Measurements from ENCODE around the gene SORCS1. TPM values are rescaled to one million over a fixed set of nuclear protein-coding genes. Genes with fewer than 3 reads are reported as not detected.

SORCS1 gene
- total RNA-seq, 4 donors from 2014 or later, result 0.16 to 0.68 (median 0.61) TPM

DNA sequence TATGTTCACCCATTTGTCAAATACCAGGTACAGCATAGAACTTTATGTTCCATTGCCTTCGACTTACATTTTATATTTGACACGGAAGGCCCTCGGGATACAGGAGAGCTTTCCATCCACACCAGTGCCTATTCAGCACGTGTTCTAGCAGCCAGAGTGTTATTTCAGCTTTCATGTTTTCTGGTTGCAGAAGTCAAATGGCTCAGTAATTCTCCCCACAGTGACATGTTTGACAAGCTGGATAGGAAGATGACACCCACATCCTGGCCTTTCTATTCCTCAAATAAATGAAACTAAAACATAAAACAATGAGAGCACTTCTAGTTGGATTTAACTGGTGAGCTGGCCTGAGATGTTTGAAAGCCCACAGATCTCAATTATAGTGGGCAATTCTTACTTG lies 173.4 kb downstream of the SORCS1 start:
- TF ChIP-seq, protein P1, sequence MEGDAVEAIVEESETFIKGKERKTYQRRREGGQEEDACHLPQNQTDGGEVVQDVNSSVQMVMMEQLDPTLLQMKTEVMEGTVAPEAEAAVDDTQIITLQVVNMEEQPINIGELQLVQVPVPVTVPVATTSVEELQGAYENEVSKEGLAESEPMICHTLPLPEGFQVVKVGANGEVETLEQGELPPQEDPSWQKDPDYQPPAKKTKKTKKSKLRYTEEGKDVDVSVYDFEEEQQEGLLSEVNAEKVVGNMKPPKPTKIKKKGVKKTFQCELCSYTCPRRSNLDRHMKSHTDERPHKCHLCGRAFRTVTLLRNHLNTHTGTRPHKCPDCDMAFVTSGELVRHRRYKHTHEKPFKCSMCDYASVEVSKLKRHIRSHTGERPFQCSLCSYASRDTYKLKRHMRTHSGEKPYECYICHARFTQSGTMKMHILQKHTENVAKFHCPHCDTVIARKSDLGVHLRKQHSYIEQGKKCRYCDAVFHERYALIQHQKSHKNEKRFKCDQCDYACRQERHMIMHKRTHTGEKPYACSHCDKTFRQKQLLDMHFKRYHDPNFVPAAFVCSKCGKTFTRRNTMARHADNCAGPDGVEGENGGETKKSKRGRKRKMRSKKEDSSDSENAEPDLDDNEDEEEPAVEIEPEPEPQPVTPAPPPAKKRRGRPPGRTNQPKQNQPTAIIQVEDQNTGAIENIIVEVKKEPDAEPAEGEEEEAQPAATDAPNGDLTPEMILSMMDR (IDR thresholded peaks at IDR 0.05; ENCODE audit: low read depth), result no peak

DNA sequence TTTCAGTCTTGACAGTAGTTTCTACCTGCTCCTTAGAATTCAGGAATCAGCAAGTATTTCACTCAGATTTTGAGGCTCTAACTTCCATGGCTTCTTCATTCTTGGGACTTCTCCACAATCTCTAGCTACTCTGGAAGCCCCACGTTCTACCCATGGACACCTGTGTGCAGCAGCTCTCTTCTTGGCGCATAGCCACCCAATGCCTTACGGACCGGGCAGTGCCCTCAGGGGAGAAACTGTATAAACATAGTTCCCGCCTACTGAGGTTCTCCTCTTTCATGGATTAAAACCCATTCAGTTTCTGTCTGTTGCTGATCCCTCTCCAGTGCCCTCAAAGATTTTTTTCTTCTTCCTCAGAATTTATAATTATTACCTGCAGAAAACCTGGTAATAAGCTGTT lies 177.1 kb downstream of the SORCS1 start:
- TF ChIP-seq, protein P1 (IDR thresholded peaks at IDR 0.05; ENCODE audit: low read depth), result no peak

DNA sequence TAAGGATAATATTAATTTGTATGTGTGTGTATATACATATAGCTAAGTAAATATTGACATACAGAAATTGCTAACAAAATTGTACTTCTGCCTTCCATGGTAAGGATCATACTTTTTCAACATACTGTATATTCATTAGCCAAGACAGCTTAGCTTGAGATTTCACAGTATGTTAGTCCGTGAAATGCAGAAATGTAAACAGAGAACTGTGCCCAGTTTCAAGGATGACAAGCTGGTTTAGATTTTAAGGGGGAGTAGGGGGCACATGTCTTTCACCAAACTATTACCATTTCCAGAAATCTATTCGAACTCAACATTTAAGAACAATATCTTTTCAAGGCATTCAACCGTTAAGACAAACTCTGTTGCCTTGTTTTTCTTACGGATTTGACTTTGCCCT lies 182.2 kb downstream of the SORCS1 start:
- TF ChIP-seq, protein P1 (IDR thresholded peaks at IDR 0.05; ENCODE audit: low read depth), result no peak

DNA sequence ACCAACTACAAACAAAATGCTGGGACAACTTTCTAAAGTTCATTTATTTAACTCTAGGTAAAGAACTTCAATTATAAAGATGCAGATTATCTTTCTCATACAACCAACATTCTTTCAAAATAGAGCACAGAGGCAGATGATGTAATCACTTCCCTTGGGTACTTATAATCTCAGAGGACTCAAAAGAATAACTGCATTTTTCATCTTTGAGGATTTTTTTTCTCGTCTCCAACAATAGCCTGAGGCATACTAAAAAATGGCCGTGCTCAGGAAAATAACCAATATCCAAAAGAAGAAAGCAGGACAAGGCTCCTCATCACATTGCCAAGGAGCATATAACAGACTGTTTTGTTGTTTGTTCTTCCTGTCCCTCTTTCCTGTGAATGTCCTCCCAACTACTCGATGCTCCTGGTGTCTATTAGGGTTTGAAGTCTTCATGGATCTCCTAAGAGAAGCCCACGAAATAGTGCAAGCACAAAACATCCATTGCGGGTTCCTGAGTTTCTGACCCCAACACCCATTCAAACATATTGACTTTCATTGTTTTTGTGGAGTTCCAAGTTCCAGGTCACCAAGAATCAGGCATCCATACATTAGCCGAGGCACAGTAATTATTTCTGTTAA lies 182.9 kb downstream of the SORCS1 start:
- TF ChIP-seq, protein P1 (IDR thresholded peaks at IDR 0.05; ENCODE audit: low read depth), result no peak

DNA sequence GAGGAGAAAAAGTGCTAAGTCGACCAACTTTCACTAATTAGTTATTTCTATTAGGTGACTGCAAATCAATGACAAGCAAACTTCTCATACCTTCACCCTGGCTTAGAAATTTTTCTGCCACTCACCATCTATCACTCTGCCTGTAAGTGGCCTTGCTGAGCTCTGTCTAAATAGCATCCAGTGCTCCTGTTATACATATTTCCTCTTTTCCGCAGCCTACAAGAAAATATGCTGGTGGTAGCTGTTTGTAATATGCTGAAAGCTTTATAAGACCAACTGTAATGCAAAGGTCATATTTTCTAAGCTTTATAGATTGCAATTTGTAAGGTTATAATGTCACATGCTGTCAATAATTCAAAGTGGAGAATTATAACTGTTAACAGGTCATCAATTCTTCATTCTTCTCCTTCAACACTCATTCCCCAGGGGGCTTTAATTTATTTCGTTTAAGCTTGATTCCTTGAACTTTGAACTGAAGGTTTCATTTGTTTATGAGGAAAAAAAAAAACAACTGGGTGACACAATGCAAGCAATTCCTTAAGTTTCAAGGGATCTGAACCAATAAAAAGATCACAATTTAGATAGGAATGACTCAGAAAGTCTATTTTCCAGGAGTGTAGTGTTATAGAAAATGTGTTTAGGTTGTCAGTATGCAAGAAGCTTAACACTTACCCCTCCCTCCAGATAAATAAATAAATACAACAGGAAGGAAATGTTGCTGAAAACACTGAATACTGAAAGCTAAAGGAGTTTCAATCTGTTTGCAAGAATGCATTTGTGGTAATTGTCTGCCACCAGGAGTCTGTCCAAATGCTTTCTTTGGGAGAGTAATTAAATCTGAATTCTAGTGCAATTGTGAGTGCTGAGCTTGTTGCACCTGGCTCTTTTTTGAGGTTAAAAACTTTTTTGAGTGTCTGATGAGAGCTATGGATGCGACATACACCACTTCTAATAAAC lies 183.7 kb downstream of the SORCS1 start:
- TF ChIP-seq, protein P1 (IDR thresholded peaks at IDR 0.05; ENCODE audit: low read depth), result no peak

DNA sequence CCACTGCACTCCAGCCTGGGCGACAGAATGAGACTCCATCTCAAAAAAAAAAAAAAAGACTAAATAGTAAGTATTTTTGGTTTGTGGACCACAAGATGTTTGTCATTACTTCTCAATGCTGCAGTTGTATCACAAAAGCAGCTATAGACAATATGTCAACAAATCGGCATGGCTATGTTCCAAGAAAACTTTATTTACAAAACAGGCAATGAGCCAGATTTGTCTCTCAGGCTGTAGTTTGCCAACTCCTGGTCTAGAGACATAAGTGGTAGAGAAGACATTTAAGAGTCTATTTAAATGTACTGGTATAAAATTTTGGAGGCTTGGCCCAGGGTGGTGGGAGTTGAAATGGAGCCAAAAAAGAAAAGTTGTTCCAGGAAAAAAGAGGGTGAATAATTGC lies 185.8 kb downstream of the SORCS1 start:
- TF ChIP-seq, protein P1 (IDR thresholded peaks at IDR 0.05; ENCODE audit: low read depth), result no peak

DNA sequence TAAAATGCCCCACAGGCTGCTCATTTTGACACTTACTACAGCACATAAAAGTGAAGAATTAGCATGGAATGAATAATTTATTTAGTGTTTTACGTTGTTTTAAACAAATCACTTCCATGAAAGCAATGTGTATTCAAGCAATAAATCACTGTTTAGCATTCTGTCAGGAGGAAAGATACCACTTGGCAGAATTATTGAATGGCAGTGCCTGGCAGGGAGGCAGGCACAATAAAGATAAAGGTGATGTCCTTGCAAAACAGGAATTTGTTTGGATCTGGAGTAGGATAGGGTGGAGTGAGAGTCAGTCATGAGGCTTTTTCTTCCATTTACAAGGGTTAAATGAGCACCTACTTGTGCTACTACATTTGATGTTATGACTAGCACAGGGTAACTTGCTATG lies 190.8 kb downstream of the SORCS1 start:
- TF ChIP-seq, protein P1 (IDR thresholded peaks at IDR 0.05; ENCODE audit: low read depth), result no peak
